Measurements from ENCODE around the gene HELZ2.

HELZ2 gene

DNA sequence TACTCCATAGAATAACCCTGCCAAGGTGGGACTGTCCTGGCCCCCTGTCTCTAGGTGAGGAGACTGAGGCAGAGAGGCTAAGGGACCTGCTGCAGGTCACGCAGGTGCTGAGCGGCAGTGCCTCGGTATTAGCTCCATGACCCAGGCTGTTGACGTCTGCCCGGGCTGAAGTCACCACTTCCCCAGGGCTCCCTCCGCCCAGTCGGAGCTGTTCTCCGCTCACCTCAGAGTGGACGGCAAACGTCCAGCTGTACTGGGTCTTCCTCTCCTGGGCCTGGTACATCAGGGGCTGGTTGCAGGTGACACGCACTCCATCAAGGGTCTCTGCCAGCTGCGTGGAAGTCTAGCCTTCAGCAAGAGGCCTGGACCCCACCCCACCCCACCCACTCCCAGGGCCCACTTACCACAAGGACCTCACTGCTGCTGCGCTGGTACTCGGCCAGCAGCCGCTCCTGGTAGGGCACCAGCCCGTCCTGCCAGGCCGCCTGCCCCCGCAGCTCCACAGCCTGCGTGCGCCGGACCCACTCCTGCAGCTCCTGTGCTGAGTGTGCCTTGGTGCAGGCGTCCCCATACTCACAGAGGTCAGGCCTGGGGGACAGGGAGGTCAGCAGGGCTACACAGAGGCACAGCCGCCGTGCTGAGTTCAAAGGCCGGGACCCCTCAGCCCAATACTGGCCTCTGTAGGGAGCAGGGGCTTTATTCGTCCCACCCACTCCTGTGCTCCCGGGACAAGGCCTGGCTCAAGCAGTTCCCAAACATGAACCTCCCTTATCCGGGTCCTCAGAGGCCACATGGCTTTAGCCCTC is 3.6 kb downstream of the HELZ2 start:
- TF ChIP-seq CTCF (IDR thresholded peaks at IDR 0.05; ENCODE audit: low read depth, low read length) (no peak), POLR2A (IDR thresholded peaks at IDR 0.05; ENCODE audit: extremely low read depth, insufficient read length) (no peak), MYC (IDR thresholded peaks at IDR 0.05; ENCODE audit: low read depth, low read length) (no peak)
- TF ChIP-seq, protein P1, sequence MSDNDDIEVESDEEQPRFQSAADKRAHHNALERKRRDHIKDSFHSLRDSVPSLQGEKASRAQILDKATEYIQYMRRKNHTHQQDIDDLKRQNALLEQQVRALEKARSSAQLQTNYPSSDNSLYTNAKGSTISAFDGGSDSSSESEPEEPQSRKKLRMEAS (IDR thresholded peaks at IDR 0.05; ENCODE audit: low read depth, low read length): no peak
- no peak overlapping the region for H3K4me3 ChIP-seq (ENCODE audit: low read depth, low read length)
- no peak for DNase-seq (ENCODE audit: low read depth)

DNA sequence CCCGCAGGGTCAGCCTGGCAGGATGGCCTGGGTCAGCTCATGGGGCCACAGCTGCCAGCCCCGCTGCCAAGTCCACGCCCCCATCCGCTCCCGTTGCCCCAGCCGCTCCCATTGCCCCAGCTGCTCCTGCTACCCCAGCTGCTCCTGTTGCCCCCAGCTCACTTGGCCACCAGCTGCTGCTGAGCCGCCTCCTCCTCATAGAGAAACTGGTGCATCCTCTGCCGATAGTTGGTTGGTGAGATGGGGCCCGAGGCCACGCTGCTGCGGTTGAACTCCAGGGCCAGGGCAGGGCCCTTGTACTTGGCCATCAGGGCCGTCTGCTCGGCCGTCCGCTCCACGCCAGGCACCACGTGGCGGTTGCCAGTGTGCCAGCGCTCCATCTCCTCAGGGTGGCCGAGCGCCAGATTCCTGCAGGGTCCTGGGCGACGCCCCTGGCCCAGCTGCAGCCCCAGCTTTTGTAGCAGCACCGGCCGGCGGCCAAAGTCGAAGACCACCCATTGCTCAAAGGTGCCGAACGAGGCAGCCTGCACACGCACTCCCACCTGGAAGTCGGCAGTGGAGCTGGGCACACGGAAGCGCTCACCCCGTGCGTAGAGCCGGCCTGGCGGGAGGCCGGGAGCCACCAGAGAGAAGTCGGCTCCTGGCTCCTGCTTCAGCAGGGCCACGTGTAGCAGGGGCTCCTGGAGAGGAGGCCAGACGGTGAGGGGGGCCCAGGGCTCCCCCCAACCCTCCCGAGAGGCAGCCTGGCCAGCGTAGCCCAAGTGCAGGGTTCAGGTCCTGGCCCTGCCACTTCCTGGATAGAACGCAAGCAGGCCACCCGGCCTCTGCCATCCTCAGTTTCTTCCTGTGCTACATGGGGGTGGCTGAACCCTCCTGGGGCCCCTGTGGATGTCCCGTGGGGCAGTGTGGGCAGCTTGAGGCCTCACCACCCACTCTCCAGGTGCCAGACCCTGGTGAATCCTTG is 4.8 kb downstream of the HELZ2 start:
- no peak for TF ChIP-seq POLR2A (IDR thresholded peaks at IDR 0.05; ENCODE audit: extremely low read depth, insufficient read length)
- TF ChIP-seq, protein P1 (IDR thresholded peaks at IDR 0.05; ENCODE audit: low read depth, low read length): no peak
- TF ChIP-seq CTCF (IDR thresholded peaks at IDR 0.05; ENCODE audit: low read depth, low read length): no peak
- TF ChIP-seq MYC (IDR thresholded peaks at IDR 0.05; ENCODE audit: low read depth, low read length): no peak
- H3K4me3 ChIP-seq (ENCODE audit: low read depth, low read length): peak overlapping the region; percentile 7
- DNase-seq (ENCODE audit: low read depth): peak; percentile 67

DNA sequence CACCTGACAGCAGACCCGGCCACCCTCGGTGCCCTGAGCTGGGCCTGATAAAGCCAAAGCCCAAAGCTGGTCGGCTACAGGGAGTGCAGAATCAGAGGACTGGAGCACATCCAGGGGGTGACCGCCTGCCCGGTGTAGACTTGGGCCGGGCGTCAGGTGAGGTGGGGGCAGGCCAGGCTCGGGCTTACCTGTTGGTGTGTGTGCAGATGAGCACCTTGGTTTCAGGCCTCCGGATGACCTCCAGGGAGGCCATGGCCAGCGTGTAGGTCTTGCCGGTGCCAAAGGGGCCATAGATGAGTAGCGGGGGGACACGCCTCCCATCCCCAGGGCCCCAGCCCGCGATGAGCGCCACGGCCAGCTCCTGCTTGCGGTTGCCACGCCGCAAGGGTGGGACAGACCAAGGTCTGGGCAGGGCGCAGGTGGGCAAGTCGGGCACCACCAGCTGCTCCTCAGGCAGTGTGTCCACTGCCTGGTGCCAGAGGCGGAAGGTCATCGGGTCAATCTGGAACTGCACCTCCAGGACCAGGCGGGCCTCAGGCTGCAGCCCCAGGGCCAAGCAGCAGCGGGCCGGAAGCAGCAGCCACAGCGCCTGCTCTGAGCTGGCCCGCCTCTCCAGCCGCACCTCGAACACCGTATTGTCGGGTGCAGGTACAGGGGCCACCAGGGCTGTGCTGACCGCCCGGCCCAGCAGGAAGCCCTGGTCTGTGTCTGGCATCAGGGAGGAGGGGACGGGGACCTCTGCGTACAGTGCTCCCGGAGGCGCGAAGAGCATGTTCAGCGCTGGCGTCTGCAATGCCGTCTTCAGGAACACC is 5.7 kb downstream of the HELZ2 start:
- DNase-seq (ENCODE audit: low read depth): peak; percentile 65
- H3K4me3 ChIP-seq (ENCODE audit: low read depth, low read length): peak overlapping the region; percentile 7
- TF ChIP-seq MYC (IDR thresholded peaks at IDR 0.05; ENCODE audit: low read depth, low read length) (no peak), CTCF (IDR thresholded peaks at IDR 0.05; ENCODE audit: low read depth, low read length) (no peak), POLR2A (IDR thresholded peaks at IDR 0.05; ENCODE audit: extremely low read depth, insufficient read length) (no peak)
- TF ChIP-seq, protein P1 (IDR thresholded peaks at IDR 0.05; ENCODE audit: low read depth, low read length): no peak; the same call in 1 of the 2 replicates

GRCh38 chr20:63567386-63568169 is 6.5 kb downstream of the HELZ2 start:
- TF ChIP-seq MYC (IDR thresholded peaks at IDR 0.05; ENCODE audit: low read depth, low read length): peak; percentile 90
- TF ChIP-seq, protein P1 (IDR thresholded peaks at IDR 0.05; ENCODE audit: low read depth, low read length): peak; percentile 81
- TF ChIP-seq CTCF (IDR thresholded peaks at IDR 0.05; ENCODE audit: low read depth, low read length): no peak
- TF ChIP-seq POLR2A (IDR thresholded peaks at IDR 0.05; ENCODE audit: extremely low read depth, insufficient read length): no peak
- H3K4me3 ChIP-seq (ENCODE audit: low read depth, low read length): no peak overlapping the region
- peak; percentile 93 for DNase-seq (ENCODE audit: low read depth)

DNA sequence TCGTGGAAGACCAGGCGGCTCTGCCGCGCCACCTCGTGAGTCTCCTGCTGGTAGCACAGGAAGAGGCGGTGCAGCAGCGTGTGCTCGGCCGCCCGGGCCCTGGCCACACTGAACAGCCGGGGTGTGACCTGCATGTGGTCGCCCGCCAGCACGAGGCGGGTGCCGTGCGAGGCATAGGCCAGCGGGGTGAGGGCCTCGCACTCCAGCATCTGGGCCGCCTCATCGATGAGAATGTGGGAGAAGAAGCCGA is 7.0 kb downstream of the HELZ2 start:
- no peak overlapping the region for H3K4me3 ChIP-seq (ENCODE audit: low read depth, low read length)
- TF ChIP-seq CTCF (IDR thresholded peaks at IDR 0.05; ENCODE audit: low read depth, low read length): no peak
- TF ChIP-seq POLR2A (IDR thresholded peaks at IDR 0.05; ENCODE audit: extremely low read depth, insufficient read length): no peak
- no peak for TF ChIP-seq MYC (IDR thresholded peaks at IDR 0.05; ENCODE audit: low read depth, low read length)
- TF ChIP-seq, protein P1 (IDR thresholded peaks at IDR 0.05; ENCODE audit: low read depth, low read length): no peak
- DNase-seq (ENCODE audit: low read depth): peak; percentile 53

All from NB4 (cell line).